ENCODE results near the gene ADAMTS2.
"Not testable (repeated sequence)": the region's sequence is repeated elsewhere in the genome, so short reads cannot be mapped to it uniquely, and the experiment has no call there.

ADAMTS2 gene

GRCh38 chr5:179217356-179217755, 127.9 kb downstream of the ADAMTS2 start:
- no peak for DNase-seq (ENCODE audit: low read depth)

- not testable (repeated sequence) for DNase-seq (ENCODE audit: low read depth)
These were observed 128.9 kb downstream of the ADAMTS2 start for GRCh38 chr5:179216381-179216780.

- DNase-seq (ENCODE audit: low read depth), result no peak
These were observed 129.7 kb downstream of the ADAMTS2 start for GRCh38 chr5:179215576-179215975.

- no peak for DNase-seq (ENCODE audit: low read depth)
These were observed 130.6 kb downstream of the ADAMTS2 start for GRCh38 chr5:179214678-179215077.

GRCh38 chr5:179212870-179213269, 132.4 kb downstream of the ADAMTS2 start:
- no peak for DNase-seq (ENCODE audit: low read depth)

- DNase-seq (ENCODE audit: low read depth), result no peak
These were observed 133.6 kb downstream of the ADAMTS2 start for GRCh38 chr5:179211631-179212030.

- no peak for DNase-seq (ENCODE audit: low read depth)
These were observed 134.2 kb downstream of the ADAMTS2 start for GRCh38 chr5:179211068-179211467.

- DNase-seq (ENCODE audit: low read depth), result no peak
These were observed 134.8 kb downstream of the ADAMTS2 start for GRCh38 chr5:179210478-179210877.

GRCh38 chr5:179209359-179210150, 135.7 kb downstream of the ADAMTS2 start:
- DNase-seq (ENCODE audit: low read depth), result no peak

- no peak for DNase-seq (ENCODE audit: low read depth)
These were observed 136.4 kb downstream of the ADAMTS2 start for GRCh38 chr5:179208706-179209358.

- DNase-seq (ENCODE audit: low read depth), result no peak
These were observed 137.1 kb downstream of the ADAMTS2 start for GRCh38 chr5:179207920-179208705.

- no peak for DNase-seq (ENCODE audit: low read depth)
These were observed 137.8 kb downstream of the ADAMTS2 start for GRCh38 chr5:179207470-179207869.

- no peak for DNase-seq (ENCODE audit: low read depth)
These were observed 138.9 kb downstream of the ADAMTS2 start for GRCh38 chr5:179206366-179206765.

GRCh38 chr5:179205277-179205676, 140.0 kb downstream of the ADAMTS2 start:
- DNase-seq (ENCODE audit: low read depth), result no peak

- no peak for DNase-seq (ENCODE audit: low read depth)
These were observed 140.7 kb downstream of the ADAMTS2 start for GRCh38 chr5:179204572-179204971.

- DNase-seq (ENCODE audit: low read depth), result no peak
These were observed 142.0 kb downstream of the ADAMTS2 start for GRCh38 chr5:179203248-179203647.

GRCh38 chr5:179201986-179202385, 143.3 kb downstream of the ADAMTS2 start:
- no peak for DNase-seq (ENCODE audit: low read depth)

- DNase-seq (ENCODE audit: low read depth), result no peak
These were observed 146.0 kb downstream of the ADAMTS2 start for GRCh38 chr5:179199246-179199645.

GRCh38 chr5:179198825-179199224, 146.4 kb downstream of the ADAMTS2 start:
- DNase-seq (ENCODE audit: low read depth), result no peak

GRCh38 chr5:179196405-179197079, 148.7 kb downstream of the ADAMTS2 start:
- DNase-seq (ENCODE audit: low read depth), result no peak

- DNase-seq (ENCODE audit: low read depth), result no peak
These were observed 149.5 kb downstream of the ADAMTS2 start for GRCh38 chr5:179195561-179196404.

All from T-helper 22 cell (primary cell).